ENCODE data around the gene CRIM1.

Gene CRIM1

DNA sequence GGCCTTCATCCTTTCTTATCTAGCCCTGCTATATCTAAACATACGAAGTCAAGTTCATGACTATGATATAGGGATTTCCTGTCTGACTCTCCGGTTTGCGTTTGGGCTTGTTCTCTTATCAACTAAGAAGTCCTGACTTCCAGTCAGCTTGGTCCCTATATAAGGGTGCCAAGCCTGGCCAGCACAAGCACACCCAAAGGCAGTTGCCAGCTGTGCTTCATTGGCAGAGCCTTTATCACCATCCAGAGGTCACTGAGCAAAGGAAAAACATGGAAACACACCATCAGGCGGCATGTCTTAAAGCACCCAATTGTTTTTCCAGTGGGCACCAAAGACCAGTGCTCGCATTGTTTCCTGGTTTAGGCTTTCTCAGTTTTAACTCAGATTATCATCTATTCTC lies 169.7 kb downstream of the CRIM1 start:
- no peak for DNase-seq

DNA sequence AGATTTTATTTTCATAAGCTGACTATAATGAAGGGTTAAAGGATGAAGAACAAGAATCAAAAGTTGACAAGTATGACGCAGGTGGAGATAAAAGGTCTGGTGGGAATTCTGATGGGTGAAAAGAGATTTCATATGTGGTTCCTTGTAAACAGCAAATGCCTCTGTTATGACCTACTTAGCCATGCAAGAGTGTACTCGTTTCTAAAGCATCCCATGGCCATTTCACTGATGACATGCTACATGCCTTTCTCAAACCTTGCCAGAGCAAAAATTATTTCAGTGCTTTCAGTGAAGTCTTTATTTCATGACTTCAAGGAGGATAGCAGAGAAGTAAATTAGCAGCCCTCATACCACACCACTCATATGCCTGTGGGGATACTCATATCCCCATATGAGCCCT lies 170.6 kb downstream of the CRIM1 start:
- DNase-seq = peak; percentile 57

DNA sequence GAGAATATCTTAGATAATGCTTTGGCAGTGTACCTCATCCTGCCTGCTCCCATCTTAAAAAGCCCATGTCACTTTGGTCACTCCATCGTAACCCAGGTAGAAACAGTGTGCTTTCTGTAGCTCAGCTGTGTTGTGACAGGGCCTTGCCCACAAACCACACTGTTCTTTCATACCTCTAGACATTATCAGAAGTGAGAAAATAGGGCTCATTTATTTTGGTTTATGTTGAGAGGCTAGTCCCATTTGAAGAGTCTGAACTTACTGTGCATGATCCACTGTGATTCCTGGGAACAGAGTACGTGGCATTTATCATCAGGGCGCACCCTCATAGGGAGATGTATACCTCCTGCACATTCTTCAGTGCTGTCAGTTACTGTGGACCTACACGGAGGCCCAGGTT lies 172.7 kb downstream of the CRIM1 start:
- DNase-seq = no peak

DNA sequence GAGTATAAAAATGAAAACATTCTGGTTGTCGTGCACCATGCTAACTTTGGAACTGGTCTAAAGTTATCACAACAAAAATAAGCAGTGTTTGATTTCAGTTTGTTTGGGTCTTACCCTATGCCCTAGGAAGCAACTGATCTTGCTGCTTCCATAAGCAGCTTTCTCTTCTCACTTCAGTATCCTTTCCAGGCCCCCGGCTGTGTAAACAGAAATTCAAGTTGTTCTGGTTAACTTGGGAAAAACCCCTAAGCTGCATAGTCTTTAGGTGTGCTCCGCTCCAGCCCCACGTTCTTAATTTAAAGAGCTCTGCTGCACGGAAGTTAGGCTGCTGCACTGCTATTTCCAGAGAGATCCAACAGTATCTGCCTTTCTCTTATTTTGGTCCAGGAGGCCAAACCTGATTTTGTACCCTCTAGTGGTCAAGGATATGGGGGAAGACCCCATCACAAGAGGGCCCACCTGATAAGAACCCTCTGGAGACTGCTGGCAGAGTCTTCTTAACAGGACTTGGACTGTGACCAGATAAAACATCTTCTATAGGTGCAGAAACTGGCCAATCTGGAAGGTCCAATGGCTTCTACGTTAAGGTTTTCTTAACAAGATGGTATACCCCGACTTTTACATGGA lies 173.3 kb downstream of the CRIM1 start:
- no peak for DNase-seq

DNA sequence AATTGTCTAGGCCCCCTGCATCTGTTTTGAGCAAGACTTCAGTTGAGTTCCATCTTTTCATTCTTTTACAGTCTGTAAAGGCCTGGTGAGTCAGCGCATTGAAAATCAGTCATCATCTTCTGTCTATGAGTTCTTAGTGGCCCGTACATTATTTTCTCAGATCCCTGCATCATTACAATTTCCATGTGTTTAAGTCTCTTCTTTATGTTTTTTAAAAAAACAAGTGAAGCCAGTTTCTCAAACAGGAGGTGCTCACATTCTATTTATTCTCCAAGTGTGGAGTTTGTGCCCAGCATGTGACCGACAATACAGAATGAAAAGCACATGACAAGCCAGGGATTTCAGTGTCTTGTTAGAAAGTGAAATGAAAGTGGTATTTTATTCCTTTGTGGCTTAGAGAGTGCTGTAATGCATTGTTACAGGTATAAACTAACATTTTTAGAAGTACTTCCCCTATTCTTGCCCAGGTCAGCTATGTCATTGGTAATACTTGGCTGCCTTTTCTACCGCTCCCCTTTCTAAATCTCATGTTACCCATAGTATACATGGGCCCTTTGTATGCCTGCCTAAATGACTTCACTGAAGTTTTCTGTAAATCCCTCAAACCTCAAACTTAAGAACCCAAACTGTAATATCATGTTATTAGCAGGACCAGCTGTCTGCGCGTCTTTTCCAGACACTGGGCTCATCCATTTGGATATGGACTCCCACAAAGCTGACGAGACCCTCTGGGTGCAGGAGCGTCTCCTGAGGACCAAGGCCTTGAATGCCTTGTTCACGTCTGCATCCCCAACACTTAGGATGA lies 174.8 kb downstream of the CRIM1 start:
- DNase-seq = peak; percentile 86

DNA sequence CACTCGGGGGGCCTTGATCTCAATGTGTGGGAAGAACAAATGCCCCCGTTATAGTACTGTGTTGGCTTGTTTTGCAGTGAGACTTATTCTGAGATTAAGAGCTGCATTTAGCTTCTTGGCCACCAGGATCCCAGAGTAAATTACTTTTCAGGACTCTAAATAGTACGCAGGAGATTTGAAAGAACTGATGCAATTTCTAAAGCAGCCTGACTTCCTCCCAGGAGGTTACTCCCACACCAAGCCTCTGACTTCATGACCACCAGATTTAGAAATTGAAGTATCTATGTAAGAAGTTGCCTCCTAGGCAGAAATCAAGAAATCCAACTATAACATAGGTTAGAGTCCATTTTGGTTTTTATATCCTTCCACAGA lies 175.4 kb downstream of the CRIM1 start:
- DNase-seq = peak; percentile 68

DNA sequence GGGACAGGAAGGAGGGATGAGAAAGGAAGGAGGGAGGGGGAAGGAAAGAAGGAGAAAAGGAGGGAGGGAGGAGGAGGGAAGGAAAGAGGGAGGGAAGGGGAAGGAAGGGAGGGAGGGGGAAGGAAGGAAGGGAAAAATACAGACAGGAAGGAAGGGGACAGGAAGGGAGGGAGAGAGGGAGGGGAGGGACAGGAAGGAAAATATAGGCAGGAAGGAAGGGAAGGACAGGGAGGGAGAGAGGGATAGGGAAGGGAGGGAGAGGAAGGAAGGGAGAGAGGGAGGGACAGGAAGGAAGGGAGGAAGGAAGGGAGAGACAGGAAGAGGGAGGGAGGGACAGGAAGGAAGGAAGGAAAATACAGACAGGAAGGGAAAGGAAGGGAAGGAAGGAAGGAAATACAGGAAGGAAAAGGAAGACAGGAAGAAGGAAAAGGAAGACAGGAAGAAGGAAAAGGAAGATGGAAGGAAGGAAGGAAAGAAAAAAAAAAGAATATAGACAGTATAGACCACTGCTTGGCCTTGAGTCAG lies 178.8 kb downstream of the CRIM1 start:
- DNase-seq = no peak

DNA sequence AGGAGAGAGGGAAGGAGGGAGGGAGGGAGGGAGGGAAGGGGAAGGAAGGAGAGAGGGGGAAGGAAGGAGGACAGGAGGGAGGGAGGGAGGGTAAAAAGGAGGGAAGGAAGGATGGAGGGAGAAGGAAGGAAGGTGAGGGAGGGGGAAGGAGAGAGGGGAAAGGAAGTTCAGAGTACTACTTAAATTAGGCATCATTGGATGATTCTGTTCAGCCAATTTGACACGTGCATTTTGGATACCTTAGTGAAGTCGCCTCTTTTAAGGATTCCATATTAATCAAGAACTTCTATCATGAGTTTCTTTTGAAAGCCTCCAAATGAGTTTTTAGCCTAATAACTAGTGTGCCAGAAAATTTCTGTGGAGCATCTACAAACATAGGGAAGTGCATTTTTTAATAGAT lies 179.5 kb downstream of the CRIM1 start:
- DNase-seq = no peak

DNA sequence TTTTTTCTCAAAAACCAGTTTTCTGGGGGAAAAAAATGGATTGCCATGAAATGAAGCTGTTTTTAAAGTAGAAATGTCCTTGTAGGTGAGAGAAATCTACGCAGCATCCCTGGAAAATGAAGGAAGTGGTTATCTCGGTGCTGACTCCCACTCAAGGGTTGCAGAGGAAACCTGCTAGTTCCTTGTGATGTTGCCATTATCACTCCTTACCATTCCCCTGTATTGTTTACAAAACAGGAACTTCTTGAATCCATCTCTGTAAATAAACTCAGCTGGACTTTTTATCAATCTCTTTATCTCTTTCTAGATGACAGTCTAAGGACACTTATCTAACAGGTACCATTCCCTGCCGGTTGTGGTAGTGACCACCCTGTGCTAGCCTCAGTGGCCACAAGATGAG lies 181.2 kb downstream of the CRIM1 start:
- DNase-seq = no peak

DNA sequence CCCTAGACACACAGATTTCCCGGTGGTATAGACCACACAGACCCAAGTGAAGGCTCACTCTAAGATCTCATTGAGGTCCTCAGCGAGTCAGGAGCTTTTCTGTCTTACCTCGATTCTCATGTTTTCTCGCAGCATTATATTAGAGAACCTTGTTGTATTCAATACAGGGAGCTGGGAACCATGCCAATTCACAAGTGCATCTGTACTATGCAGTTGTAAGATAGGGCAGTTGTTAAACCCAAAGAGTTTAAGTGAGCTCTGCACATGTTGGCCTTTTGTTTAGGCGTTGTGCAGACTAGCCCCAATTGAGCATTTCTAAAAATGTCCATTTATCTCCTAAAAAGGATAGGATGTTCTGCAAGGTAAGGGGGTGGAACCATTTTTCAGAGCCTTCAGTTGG lies 182.8 kb downstream of the CRIM1 start:
- DNase-seq = no peak

DNA sequence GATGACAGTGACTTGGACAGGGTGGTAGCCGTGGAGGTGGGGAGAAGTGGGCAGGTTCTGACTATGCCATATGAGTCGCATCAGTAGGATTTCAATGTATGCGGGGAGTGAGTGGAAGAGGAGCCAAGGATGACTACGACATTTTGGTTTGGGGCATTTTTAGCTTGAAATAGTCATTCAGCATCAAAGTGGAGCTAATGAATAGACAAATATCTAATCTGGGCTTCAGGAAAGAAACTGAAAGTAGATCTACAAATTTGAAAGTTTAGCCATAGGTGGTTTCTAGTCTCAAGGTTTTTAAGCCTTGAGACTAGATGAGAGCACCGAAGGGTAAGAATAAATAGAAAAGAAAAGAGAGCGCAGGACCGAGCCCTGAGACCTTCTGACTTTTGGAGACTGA lies 184.1 kb downstream of the CRIM1 start:
- DNase-seq = peak; percentile 62

DNA sequence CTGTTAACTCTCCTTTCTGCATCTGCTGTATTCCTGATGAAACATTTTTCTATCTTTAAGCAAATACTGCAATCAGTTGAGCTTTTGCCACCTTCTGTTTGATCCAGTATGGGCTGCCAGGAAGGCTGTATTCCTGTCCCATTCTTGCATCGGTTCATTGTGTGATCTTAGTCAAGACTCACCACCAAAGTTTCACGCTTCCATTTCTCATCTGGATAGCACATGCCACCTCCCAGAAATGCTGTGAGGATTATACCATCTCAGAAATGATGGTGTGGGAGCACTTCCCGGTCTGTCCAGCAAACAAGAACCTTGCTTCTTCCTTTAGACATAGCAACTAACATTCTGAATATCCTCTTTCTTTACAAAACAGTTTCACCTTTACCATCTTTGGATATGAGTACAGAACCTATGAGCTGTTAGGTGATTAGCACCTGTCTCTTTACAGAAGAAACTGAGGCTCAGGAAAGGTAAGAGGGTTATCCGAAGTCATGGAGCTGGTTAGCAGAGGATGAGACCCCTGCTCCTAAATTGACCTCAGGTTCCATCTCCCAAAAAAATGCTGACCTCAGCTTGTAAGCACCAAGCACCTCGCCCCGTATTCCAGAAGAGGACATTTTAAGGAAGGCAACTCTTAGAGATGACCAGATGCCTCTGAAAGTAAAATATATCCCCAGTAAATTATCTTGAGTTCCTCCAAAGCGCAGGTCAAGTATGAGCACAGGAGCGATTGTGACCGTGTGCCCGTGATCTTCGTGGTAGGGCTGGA lies 185.6 kb downstream of the CRIM1 start:
- DNase-seq = no peak

DNA sequence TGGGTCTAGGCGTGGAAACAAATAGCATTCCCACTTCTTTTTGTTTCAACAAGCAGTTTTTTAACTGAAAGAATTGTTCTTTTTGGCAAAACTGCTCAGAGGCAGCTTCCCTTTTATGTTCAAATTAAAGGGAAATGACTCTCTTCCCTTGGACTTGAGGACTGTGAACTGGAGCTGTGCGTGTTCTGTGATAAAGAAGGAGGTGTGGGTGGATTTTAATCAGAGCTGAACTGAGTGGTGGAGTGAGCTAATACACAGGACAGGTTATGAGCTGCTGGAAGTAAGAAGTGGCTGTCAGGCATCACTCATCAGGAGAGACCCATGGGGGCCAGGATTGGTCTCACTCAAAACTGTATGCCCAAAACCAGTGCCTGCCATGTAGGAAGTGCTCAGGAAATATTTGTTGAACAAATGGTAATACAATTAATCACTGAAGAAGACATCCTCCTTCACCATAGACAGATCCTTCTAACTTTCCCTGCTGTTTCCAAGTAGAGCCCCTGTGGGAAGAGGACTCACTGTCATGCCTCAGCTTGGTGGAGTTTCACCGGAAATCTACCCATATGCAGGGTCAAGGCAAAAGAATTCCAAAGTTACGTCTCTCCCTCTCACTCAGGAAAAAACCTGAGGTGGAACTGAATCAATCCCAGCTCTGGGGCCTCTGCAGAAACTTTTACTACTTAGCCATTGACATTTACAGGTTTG lies 186.5 kb downstream of the CRIM1 start:
- DNase-seq = no peak

DNA sequence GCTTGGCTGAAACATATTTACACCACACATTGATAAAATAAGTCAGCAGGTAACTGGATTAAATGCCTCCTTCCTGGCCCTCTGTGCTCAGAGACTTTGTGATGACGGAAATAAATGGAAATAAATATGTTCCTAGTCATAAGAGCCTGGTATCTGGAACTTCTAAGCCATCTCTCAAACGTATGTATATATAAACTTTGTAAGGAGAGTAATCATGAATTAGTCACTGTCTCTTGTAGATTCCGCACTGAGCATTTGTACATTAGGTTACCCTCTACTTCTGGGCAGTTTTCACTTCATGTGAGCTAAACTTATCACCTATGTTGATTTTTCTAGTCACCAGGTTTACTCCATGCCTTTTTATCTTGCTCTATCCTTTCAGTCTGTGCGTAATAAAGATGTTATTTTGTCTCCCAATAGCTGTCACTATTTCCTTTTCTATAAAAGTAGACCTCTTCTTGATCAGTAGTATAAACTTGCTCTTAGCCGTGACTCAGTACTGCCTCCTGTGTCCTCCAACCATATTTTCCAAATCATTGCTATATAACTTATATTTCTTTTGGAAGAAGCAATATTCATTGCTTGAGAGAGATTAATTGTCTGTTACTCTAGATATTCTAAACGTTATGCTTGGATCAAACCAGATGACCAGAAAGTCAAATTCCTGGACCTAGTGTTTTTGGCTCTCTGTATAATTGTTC lies 189.2 kb downstream of the CRIM1 start:
- DNase-seq = no peak

DNA sequence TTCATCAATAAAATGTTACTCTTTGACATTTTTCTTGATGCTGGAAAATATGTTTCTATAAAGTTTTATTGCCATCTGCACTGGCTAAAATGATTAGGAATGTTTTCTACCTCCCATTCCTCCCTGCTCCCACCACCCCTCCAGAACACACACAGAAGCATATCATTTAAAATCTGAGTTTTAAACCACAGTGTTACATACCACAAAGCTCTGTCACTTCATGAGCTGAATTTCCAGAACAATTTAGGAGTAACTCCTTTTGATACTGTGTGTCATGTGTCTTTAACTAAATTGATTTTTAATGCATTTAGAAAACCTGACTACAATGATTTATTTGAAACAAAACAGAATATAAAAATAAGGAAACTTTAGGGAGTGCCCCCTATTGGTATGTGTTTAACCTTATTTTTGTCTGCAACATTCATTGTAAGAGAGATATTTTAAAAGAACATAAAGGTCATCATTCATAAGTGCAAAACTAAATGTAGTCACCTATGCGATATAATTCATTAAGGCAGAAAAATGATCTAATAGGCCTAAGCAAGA lies 190.4 kb downstream of the CRIM1 start:
- peak; percentile 47 for DNase-seq

DNA sequence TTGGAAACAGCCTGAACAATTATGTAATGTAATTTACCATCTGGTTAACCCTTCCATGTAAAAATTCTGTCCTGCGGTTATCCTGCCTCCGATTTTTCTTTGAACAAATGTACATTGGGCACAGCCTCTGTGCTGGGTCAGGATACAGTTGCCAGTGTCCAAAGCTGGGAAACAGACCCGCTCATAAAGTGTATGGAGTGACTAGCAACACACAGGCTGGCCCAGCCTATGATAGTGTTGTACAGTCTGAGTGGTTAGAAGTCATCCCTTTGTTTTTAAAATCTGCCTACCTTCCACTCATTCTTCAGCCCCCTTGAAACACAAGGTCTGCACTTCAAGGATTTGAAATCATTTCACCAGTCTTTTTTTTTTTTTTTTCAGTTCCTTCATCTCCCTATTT lies 192.3 kb downstream of the CRIM1 start:
- DNase-seq = no peak

DNA sequence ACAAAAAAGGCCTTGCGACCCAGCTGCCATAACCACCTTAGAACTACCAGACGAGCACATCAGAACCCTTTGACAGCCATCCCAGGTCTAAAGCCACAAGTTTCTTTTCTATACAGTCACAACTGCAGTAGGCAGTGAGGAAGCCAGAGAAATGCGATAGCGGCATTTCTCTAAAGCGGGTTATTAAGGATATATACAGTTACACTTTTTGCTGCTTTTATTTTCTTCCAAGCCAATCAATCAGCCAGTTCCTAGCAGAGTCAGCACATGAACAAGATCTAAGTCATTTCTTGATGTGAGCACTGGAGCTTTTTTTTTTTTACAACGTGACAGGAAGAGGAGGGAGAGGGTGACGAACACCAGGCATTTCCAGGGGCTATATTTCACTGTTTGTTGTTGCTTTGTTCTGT lies 193.6 kb downstream of the CRIM1 start:
- DNase-seq = peak; percentile 55

DNA sequence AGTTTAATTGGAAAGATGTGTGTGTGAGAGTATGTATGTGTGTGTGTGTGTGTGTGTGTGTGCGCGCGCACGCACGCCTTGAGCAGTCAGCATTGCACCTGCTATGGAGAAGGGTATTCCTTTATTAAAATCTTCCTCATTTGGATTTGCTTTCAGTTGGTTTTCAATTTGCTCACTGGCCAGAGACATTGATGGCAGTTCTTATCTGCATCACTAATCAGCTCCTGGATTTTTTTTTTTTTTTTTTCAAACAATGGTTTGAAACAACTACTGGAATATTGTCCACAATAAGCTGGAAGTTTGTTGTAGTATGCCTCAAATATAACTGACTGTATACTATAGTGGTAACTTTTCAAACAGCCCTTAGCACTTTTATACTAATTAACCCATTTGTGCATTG lies 194.4 kb downstream of the CRIM1 start:
- DNase-seq = no peak

DNA sequence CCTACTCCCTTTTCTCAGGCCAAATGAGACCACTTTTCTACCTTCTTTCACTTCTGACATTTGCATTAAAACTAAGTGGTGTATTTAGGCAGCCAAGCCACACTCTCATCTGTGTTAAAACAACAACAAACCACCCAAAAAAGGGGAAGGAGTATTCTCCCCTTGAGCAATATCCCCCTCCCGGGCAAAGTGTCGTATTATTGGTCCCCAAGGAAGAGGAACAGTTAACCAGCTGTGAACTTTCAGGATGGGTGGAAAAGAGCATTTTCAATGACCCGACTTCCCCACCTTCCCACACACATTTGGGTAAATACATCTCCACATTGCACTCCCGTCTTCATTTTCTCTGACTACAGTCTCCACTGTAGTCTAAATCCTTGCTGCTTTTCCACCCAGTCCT lies 198.1 kb downstream of the CRIM1 start:
- no peak for DNase-seq

DNA sequence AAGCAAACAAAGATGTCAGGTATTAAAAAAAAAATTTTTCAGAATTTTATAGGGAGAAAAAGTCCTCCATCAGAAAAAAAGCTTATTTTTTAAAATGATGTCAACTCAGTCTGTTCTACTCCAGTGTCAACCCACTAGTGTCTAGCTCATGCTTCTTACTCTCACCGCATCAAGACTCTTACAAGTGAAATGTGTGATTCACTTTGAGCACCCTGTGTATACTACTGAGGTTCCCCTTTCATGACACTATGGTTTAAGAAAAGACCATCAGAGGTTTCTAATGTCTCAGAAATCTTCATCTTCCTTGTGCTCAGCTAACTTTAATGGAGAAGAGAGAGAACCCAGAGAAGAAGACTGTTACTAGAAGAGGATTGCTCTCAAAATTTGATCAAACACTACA lies 199.0 kb downstream of the CRIM1 start:
- DNase-seq = no peak

DNA sequence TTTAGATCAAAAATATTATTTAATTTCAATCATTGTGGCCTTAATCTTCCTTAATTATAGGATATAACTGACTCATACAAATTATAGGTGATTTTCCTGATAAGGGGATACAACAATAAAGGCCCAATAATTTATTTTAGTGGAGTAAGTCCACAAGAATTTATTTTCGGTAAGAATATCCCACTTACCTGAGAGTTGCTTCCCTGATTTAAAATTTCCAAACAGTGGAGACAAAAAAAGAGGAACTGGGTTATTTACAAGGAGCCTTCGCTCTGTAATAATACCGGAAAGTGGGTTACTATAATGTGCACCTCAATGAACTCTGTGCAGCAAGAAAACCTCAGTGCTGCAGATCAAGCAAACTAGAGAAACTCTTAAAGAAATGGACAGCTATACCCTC lies 200.2 kb downstream of the CRIM1 start:
- DNase-seq = no peak

DNA sequence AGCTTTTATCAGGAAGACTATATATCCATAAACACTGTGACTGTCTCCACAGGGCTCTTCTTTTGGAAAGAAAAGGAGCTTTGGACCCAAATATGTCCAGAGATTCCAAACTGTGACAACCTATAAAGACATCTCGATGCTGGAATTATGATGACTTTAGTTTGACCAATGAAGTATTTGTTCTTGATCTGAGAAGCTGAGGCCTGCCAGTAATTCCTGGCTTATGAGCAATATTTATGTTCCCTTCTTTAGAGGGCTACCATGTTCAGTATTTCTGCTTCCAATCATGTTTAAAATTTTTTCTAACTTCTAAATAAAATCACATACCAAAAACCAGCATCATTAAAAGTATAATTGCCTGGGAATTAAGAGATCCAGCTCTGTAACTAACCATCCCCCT lies 201.3 kb downstream of the CRIM1 start:
- DNase-seq = peak; percentile 89
